UCSD-AML1 (cell line): Measurements from ENCODE around the gene NFIA.
"Not testable (repeated sequence)": the region's sequence is repeated elsewhere in the genome, so short reads cannot be mapped to it uniquely, and the experiment has no call there.

Experiments used
- DNase-seq: peaks from one replicate; lab custom pipeline; 2025; ENCODE audit not compliant: unreplicated experiment; lab: John Stamatoyannopoulos, UW

Gene NFIA

GRCh38 chr1:61125895-61126294 lies 43.5 kb downstream of the NFIA start:
- no peak for DNase-seq

GRCh38 chr1:61126843-61127242 lies 44.5 kb downstream of the NFIA start:
- not testable (repeated sequence) for DNase-seq

GRCh38 chr1:61130338-61131000 lies 48.1 kb downstream of the NFIA start:
- DNase-seq = no peak

- no peak for DNase-seq
These were observed 48.9 kb downstream of the NFIA start for GRCh38 chr1:61131248-61131647.

GRCh38 chr1:61131716-61132115 lies 49.4 kb downstream of the NFIA start:
- DNase-seq = no peak

GRCh38 chr1:61132176-61132638 lies 49.8 kb downstream of the NFIA start:
- no peak for DNase-seq

GRCh38 chr1:61132645-61133334 lies 50.4 kb downstream of the NFIA start:
- no peak for DNase-seq

GRCh38 chr1:61133335-61134019 lies 51.1 kb downstream of the NFIA start:
- DNase-seq = no peak

- no peak for DNase-seq
These were observed 52.9 kb downstream of the NFIA start for GRCh38 chr1:61135291-61135690.

- DNase-seq = no peak
These were observed 55.9 kb downstream of the NFIA start for GRCh38 chr1:61138305-61138704.

- no peak for DNase-seq
These were observed 56.8 kb downstream of the NFIA start for GRCh38 chr1:61138921-61139774.

- no peak for DNase-seq
These were observed 57.6 kb downstream of the NFIA start for GRCh38 chr1:61139775-61140549.

GRCh38 chr1:61140778-61141177 lies 58.4 kb downstream of the NFIA start:
- no peak for DNase-seq

- no peak for DNase-seq
These were observed 59.1 kb downstream of the NFIA start for GRCh38 chr1:61141288-61142042.

GRCh38 chr1:61142043-61142440 lies 59.7 kb downstream of the NFIA start:
- DNase-seq = no peak

- no peak for DNase-seq
These were observed 60.6 kb downstream of the NFIA start for GRCh38 chr1:61142726-61143500.

- DNase-seq = no peak
These were observed 61.6 kb downstream of the NFIA start for GRCh38 chr1:61143821-61144424.

- no peak for DNase-seq
These were observed 66.9 kb downstream of the NFIA start for GRCh38 chr1:61149010-61149860.
